ENCODE data around the gene CFTR.

DNA sequence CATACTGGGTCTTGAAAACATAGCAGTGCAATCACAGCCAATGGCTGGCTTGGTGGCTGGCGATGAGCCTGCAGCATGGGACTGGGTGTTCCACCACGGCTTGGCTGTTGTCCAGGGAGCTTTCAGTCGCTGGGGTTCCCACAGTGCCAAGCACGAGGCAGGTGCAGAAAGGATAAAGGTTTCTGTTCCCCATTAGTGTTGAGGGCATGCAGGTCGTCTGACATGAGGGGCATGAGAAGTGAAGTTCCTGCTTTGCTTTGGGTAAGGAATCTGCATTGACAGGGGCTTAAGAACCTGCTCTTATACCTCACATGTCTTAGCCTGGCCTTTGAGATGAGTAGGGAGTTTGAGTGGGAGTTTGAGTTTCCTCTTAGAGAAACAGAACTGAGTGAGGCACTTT lies 9.0 kb upstream of the CFTR start:
- TF ChIP-seq, protein P1, sequence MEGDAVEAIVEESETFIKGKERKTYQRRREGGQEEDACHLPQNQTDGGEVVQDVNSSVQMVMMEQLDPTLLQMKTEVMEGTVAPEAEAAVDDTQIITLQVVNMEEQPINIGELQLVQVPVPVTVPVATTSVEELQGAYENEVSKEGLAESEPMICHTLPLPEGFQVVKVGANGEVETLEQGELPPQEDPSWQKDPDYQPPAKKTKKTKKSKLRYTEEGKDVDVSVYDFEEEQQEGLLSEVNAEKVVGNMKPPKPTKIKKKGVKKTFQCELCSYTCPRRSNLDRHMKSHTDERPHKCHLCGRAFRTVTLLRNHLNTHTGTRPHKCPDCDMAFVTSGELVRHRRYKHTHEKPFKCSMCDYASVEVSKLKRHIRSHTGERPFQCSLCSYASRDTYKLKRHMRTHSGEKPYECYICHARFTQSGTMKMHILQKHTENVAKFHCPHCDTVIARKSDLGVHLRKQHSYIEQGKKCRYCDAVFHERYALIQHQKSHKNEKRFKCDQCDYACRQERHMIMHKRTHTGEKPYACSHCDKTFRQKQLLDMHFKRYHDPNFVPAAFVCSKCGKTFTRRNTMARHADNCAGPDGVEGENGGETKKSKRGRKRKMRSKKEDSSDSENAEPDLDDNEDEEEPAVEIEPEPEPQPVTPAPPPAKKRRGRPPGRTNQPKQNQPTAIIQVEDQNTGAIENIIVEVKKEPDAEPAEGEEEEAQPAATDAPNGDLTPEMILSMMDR (IDR thresholded peaks at IDR 0.05): no peak
- TF ChIP-seq POLR2A (IDR thresholded peaks at IDR 0.05): no peak

Measured in body of pancreas (tissue), 4 donors.